SIG-M5 treated with dmso at 0.1 percent for 504 hours (cell line): ENCODE data around the gene PERM1.

ENCODE experiments used
- DNase-seq: peaks from one replicate; lab custom pipeline; 2025; ENCODE audit not compliant: unreplicated experiment; lab: John Stamatoyannopoulos, UW

The PERM1 gene

DNA sequence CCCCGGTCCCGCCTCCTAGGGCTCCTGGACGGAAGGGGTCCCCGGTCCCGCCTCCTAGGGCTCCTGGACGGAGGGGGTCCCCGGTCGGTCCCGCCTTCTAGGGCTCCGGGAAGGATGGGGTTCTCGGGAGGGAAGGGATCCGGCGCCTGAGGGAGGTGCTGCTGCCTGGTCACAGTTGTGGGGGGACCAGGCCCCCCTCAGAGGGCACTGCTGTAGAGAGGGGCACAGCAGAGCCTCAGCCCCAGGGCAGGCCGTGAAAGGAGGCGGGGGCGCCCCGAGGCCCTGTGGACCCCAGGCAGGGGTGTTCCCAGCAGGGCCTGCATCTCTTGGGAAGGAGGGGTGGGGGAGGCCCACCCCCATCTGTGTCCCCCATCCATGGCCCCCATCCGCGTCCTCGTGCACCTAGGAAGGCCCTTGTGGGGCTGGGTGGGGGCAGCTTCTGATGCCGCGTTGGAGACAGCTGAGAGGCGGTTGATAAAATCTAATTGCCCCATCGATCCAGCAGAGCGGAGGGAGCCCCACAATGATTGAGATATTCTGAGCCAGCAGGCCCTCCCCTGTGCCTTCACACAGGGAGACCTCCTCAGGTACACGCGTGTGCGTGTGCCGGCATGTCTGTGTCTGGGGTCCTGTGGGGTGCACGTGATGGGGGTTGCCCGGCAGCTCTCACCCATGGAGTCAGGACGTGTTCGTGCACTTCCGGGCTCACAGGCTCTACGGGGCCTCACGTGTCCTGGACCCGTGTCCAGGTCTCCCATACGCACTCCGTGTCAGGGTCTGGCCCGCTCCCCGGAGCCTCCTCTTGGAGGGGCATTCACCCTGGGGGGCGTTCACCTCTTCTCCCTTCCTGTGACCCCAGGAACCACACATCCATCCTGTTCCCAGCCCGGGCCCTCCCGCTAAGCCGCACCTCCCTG, 45.3 kb downstream of the PERM1 start:
- no peak for DNase-seq

DNA sequence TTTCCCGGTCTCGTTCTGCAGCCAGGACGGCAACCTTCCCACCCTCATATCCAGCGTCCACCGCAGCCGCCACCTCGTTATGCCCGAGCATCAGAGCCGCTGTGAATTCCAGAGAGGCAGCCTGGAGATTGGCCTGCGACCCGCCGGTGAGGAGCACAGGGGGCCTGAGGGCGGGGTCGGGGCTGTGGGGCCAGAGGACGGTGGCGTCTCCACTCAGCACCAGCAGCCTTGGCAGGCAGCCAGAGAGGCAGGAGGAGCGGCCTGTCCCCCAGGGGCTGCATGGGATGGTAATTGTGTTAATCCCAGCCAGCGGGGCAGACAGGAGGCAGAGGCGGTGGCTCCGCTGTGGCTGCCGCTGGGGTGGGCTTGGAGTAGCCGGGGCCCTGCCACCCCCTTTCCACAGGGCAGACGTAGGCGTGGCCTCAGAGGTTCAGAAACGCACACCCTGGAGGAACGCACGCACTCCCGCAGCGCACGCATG, 46.1 kb downstream of the PERM1 start:
- no peak for DNase-seq

DNA sequence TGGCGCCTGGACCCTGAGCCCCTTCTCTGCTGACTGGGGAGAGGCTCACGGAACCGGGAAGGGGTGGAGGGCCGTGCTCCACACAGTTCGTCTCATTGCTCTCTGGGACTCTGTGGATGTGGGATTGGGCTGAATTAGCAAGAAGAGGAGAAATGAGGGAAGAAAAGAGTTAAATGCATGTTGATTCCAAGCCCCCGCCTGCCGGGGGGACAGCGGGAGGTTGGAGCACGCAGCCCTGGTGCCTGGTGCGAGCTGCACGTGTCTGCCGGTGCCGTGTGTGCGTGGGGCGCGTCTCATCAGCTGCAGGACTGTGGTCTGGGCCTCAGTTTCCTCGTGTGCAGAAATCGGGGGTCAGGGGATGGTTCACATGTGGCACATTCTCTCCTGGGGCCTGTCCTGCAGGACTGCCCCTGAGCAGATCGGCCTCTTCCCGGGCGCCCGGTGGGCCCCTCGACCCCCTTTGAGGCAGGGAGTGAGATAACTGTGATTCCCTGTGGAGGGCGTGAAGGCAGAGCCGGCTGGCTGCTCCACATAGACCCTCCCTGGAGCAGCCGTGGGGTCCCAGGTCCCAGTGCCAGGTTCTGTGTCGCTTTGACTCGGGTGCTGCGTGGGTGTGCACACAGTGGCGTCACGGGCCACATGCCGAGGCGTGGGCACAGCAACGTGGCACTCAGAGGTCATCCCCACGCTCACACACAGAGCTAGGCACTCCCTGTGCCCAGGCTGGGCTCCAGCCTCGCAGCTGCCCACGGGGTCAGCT, 46.7 kb downstream of the PERM1 start:
- DNase-seq: no peak

DNA sequence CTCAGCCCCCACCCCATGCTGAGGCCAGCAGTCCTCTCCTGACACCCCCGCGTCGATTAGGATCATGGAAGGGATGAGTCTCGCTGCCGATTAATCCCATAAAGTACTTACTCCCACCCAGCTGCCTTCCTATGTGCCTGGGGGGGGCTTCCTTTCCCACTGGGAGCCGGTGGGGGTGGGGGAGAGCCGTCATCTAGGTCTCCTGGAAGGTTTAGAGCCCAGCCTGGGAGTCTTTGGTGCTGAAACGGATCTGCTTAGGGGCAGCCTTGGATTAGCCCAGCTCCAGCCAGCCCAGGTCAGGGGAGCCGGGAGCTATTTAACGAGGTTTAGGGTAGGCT, 48.3 kb downstream of the PERM1 start:
- no peak for DNase-seq

- DNase-seq: no peak
Measured at GRCh38 chr1:932776-933602, 48.9 kb downstream of the PERM1 start.

DNA sequence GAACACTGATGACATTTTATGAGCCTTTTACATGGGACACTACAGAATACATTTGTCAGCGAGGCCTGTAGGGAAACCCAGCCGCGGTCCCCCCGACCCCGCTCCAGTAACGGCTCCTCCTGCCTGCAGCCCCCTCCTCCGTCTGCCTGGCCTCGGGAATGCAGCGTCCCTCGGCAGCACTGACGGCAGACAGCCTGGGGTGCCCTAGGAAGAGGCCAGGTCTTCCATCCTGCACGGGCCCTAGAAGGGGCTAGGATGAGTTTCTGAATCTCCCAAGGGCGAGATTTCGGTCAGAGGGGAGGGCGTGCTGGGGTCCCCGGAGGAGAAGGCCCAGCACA, 49.8 kb downstream of the PERM1 start:
- no peak for DNase-seq

GRCh38 chr1:931380-932172, 50.3 kb downstream of the PERM1 start:
- DNase-seq: no peak

GRCh38 chr1:930633-931138, 51.2 kb downstream of the PERM1 start:
- no peak for DNase-seq

GRCh38 chr1:929712-930632, 51.9 kb downstream of the PERM1 start:
- no peak for DNase-seq

DNA sequence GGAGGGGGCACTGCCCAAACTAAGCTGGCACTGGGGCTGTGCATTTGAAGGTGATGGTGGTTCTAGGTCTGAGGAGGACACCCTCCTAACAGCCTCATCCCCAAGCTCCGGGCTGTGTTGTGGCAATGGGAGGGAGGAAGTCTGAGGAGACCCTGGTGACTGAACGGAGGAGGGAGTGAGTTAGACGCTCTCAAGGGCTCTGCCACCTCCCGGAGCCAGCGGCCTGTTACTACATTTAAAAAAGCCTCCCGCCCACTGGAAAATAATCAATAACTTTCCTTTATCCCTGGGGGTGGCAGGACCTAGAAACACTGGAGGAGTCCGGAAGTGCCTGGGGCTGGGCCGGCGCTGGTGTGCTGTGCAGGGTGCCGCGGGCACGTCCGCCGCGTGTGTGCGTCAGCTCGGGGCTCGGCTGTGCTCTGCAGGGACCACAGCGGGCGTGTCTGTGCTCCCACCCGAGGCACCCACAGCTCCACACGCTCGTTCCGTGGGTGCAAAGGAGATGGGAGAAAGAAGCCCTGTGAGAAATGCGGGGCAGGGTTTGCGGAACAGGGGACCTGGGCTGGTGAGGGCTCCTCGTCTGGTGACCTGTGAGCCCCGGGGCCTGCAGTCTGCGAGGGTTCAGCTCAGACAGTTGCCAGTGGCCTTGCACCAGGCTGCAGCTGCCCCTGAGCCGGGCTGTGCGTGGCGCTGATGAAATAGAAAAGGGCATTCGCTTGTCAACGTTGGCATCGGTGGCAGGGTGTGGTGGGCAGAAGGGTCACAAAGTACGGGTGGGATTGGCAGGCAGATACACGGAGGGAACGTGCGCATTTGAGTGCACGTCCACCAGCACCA, 52.9 kb downstream of the PERM1 start:
- peak; percentile 20 for DNase-seq

DNA sequence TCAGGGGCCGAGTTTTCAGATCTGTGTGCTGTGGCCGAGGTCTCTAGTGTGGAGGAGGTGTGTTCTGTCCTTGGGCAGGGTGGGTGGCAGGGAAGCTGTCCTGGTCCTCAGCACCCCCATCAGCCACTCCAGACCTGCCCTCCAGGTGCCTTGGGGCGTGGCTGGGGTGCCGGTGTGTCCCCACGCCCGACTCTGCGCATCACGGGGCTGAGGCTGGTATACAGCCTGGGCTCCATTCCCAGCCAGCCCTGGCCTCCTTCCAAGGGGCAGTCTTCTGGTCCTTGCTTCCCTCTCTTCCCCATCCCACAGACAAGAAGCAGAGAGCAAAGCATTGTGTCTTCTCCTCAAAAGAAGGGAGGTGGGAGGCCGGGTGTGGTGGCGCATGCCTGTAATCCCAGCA, 54.1 kb downstream of the PERM1 start:
- no peak for DNase-seq

DNA sequence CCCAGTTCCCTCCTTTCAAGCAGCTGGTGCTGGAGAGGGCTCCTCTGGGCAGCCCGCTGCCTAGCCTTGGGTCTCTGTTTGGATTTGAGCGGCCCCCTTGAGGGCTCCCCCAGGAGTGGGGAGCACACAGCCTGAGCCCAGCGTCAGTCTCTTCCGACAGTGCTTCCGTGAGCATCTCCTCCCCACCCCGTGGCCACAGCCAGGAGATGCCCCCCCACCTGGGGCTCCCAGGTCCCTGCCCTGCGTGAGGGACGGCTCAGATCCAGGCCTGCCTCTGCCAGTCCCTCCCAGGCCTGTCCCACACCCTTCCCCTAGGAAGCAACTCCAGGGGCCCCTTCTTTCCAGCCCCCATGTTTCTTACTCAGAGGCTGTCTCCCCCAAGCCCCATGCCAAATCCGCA, 54.7 kb downstream of the PERM1 start:
- DNase-seq: no peak

DNA sequence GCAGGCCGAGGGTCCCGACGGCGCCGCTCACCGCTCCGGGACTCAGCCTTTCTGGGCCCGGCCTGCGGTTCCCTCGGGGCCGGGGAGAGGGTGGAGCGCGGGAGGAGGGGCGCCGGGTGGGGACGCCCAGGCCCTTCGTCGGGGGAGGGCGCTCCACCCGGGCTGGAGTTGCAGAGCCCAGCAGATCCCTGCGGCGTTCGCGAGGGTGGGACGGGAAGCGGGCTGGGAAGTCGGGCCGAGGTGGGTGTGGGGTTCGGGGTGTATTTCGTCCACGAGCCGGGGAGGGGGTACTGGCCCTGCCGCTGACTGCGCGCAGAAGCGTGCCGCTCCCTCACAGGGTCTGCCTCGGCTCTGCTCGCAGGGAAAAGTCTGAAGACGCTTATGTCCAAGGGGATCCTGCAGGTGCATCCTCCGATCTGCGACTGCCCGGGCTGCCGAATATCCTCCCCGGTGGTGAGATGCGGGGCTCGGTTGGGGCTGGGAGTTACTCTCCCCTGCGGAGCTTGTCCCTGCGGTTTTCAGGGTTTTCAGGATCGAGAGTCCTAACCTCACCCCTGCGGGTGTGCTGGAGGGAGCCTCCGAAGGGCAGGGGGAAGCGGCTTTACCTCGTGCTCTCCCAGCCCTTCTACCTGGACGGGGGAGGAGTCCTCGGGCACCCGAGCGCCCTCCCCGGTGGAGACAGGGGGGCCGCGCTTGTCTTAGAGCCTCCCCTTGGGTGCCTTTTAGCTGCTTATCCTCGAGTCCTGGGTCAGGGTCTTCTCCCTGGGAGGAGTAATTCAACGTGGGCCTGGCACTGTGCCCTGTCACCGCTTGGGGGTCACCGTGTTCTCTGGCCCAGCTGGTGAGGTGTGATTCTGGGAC, 56.1 kb downstream of the PERM1 start:
- DNase-seq: no peak
